Stimulated activated CD8-positive, alpha-beta memory T cell treated with anti-CD3 and anti-CD28 coated beads, Interleukin-7, amount 100 ng/mL, for 4 hours (primary cell): Measurements from ENCODE around the gene RGL2.
"Not testable (repeated sequence)": the region's sequence is repeated elsewhere in the genome, so short reads cannot be mapped to it uniquely, and the experiment has no call there.

Experiments used
- DNase-seq, 2 donors: peaks; one replicate each; pipeline ENCODE4 v3.0.0-alpha.2; 2020; ENCODE audit warnings: low read depth in 2 of 2

RGL2 gene, protein sequence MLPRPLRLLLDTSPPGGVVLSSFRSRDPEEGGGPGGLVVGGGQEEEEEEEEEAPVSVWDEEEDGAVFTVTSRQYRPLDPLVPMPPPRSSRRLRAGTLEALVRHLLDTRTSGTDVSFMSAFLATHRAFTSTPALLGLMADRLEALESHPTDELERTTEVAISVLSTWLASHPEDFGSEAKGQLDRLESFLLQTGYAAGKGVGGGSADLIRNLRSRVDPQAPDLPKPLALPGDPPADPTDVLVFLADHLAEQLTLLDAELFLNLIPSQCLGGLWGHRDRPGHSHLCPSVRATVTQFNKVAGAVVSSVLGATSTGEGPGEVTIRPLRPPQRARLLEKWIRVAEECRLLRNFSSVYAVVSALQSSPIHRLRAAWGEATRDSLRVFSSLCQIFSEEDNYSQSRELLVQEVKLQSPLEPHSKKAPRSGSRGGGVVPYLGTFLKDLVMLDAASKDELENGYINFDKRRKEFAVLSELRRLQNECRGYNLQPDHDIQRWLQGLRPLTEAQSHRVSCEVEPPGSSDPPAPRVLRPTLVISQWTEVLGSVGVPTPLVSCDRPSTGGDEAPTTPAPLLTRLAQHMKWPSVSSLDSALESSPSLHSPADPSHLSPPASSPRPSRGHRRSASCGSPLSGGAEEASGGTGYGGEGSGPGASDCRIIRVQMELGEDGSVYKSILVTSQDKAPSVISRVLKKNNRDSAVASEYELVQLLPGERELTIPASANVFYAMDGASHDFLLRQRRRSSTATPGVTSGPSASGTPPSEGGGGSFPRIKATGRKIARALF

DNA sequence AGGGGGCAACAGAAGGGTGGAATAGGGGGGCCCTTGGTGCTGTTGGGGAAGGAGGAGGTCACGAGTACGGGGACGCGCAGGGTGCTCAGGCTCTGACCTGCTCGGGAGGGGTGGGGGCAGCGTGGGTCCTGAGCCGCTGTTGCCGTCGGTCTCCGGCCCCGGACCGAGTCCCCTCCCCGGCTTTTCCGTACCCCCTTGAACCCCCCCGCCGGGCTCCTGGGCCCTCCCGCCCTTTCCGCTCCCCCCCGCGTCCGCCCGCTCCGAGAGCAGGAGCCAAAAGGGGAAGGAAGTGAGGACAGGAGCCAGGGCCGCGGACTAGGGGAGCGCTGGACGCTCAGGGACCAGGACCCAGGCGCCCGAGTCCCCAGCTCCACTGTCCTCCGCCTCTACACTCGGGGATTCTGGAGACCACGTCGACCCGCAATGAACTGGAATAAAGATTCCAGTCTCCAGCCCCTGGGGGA lies at the start of gene RGL2:
TSS of gene RGL2 (minus strand) at position 170 of the 464 bp plus-strand sequence. CDS start 332 bp downstream, outside the sequence.
- DNase-seq: peak; percentile 33 to 60

DNA sequence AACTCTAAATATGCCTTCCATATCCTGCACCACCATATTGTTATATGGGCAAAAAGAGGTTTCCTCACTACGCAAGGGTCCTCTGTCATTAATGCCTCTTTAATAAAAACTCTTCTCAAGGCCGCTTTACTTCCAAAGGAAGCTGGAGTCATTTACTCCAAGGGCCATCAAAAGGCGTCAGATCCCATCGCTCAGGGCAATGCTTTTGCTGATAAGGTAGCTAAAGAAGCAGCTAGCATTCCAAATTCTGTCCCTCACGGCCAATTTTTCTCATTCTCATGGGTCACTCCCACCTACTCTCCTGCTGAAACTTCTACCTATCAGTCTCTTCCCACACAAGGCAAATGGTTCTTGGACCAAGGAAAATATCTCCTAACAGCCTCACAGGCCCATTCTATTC lies 49.1 kb upstream of the RGL2 start:
- no peak for DNase-seq

DNA sequence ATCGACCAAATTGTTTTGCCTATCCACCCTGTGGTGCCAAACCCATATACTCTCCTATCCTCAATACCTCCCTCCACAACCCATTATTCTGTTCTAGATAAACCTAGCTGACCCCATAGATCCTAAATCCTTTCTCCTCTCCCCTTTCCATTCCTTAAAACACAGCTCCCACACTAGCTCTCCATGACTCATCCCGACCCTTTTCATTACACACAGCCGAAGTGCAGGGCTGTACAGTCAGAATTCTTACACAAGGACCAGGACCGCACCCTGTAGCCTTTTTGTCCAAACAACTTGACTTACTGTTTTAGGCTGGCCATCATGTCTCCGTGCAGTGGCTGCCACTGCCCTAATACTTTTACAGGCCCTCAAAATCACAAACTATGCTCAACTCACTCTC lies 48.2 kb upstream of the RGL2 start:
- not testable (repeated sequence) for DNase-seq

DNA sequence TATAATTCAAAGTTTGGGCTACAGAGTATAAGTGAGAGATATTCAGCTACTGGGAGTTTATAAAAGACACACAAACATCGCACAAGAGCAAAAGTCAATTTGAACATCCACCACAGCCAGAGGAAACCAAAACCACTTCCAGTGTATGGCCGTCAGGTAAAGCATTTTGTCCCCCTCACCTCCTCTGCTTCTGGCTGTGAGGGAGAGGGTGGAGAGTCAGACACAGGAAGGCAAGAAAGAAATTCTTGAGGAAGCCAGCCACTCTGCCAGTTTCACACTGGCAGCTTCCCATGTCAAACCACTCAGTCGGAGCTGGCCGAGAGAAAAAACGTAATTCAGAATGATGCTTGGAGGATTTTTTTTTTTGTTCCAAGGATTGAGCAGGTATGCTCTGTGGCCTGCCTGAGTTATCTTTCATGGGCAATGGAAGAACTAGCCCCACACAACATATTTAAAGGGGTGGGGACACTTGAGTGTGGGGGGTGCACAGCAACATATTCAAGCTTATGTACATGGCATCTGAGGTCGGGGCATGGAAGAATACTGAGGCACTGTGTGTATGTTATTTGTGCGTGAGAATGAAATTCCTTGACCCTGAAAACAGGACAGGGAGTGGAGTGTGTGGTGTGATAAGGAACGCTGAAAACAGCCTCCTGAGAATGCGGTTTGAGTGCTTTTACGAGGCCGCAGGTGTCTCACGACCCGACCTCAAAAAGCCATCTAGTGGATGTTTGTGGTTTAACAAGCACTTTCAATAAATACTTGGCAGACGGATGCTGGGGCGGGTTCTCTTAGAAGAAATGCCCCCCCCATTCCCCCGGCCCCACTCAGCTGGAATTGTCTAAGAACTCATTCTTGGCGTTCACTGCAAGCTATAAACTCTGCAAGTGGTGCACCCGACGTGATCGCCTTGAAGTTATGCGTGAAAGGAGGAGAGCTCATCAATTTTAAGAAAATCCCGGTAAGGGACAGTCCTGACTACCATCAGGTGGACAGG lies 46.3 kb upstream of the RGL2 start:
- peak; percentile 53 to 56 for DNase-seq

DNA sequence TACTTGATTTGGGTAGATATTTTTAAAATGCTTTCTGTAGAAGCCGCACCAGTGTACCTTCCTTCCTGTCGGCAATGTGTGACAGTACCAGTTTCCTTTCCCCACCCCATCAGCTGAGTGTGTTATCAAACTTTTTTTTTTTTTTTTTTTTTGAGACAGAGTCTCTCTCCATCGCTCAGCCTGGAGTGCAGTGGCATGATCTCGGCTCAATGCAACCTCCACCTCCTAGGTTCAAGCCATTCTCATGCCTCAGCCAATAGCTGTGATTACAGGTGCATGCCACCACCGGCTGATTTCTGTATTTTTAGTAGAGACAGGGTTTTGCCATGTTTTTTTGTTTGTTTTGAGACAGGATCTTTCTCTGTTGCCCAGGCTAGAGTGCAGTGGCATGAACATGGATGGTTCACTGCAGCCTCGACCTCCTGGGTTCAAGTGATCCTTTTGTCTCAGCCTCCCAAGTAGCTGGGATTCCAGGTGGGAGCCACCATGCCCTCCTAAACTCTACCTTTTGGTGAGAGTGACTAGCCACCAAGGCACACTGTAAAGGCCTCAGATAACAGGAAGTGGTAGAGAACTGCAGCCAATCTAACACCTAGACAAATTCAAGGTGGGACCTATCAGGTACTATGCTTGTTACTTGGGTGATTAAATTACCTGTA lies 45.3 kb upstream of the RGL2 start:
- DNase-seq: peak; percentile 34 to 48

DNA sequence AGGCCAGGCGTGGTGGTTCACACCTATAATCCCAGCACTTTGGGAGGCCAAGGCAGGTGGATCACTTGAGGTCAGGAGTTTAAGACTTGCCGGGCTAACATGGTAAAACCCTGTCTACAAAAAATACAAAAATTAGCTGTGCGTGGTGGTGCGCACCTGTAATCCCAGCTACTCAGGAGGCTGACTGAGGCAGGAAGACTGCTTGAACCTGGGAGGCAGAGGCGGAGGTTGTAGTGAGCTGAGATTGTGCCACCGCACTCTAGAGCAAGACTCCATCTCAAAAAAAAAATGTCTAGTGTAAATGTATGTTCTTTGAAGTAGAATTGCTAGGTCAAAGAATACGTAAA lies 44.8 kb upstream of the RGL2 start:
- DNase-seq: not testable (repeated sequence)

DNA sequence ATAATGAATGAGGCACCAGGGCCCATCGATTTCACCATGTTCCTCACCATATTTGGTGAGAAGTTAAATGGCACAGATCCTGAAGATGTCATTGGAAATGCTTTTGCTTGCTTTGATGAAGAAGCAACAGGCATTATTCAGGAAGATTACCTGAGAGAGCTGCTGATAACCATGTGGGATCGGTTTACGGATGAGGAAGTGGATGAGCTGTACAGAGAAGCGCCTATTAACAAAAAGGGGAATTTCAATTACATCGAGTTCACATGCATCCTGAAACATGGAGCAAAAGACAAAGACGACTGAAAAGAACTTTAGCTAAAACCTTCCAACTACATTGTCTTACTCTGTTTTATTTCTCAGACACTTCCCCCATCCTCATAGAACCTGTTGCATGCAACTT lies 40.5 kb upstream of the RGL2 start:
- DNase-seq: no peak

DNA sequence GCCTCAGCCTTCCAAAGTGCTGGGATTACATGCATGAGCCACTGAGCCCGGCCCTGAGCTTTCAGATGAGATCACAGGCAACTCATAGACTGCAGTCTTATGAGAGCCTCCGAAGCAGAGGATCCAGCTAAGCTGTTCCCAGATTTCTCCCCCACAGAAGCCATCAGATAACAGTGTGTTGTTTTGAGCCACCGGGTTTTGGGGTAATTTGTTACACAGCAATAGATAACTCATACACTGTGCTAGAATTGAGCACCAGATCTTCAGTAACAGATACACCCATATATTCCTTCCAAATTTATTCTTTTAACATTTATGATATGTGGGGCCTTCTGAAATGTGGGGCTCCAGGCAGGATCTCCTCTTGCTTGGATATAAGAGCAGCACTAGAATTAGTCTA lies 37.8 kb upstream of the RGL2 start:
- no peak for DNase-seq

DNA sequence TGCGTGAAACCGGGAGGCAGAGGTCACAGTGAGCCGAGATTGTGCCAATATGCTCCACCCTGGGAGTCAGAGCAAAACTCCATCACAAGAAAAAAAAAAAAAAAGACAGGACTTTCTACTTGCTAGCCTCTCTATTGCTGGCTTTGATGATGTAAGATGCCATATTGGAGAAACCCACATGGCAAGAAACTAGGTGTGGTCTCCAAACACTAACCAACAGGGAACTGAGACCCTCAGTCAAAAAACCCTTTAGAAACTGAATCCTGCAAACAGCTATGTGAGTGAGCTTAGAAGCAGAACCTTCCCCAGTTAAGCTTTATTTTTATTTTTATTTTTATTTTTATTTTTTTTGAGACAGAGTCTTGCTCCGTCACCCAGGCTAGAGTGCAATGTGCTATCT lies 37.2 kb upstream of the RGL2 start:
- DNase-seq: no peak

DNA sequence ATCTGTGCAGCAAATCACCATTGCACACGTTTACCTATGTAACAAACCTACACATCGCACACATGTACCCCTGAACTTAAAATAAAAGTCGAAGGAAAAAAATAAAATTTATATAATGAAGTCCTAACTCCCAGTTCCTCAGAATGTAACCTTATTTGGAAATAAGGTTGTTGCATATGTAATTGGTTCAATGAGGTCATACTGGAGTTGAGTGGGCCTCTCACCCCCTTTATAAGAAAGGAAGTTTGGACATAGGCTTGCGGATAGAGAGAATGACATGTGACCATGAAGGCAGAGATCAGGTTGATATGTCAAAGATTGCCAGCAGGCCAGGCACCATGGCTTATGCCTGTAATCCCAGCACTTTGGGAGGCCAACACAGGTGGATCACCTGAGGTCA lies 34.9 kb upstream of the RGL2 start:
- no peak for DNase-seq

DNA sequence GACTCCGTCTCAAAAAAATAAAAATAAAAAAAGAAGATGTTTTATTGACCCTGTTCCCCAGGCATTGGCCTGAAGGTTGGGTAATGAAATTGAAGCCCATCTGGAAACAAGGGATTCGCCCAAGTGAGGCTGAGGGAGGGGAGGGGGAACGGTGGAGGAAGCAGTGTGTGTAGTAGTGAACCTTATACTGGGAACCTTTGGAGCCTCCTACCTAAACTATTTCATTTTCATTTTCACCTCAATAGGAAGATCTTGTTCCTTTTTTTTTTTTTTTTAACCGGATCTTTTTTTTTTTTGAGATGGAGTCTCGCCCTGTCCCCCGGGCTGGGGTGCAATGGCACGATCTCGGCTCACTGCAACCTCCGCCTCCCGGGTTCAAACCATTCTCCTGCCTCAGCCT lies 32.0 kb upstream of the RGL2 start:
- DNase-seq: no peak

DNA sequence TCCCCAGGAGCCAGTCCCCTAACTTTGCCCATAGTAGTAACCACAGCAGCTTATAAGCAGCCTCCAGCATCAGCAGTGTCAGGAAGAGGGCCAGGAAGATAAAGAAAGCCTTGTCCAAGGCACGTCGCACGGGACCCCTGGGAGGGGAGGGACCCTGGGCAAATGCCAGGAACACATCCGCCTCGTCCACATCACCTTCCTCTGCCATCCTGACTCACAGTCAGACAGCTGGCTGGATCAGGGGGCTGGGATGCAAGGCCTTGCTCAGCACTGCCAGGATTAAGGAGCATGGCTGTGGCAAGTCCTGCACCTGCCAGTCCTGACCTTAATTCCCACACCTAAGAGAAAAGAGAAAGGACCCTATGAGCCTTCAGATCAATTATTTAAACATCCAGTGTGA lies 30.3 kb upstream of the RGL2 start:
- DNase-seq: no peak

DNA sequence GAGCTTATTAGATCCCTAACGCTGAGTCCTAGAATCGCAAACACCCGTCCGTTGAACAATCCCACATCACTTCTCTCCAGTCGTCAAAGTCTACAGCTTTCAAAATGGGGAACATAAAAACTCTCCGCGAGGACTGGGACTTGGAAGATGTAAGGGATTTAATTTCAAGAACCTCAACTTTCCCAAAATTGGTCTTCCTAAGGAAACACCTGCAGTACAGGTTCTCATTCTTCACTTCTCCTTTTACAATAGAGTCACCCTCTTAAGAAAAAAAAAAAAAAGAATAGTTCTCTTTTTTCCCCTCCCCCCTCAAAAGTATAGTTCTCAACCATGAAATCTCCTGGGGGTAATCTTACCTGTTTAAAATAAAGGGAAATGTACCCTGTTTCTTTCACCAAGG lies 25.4 kb upstream of the RGL2 start:
- no peak for DNase-seq

DNA sequence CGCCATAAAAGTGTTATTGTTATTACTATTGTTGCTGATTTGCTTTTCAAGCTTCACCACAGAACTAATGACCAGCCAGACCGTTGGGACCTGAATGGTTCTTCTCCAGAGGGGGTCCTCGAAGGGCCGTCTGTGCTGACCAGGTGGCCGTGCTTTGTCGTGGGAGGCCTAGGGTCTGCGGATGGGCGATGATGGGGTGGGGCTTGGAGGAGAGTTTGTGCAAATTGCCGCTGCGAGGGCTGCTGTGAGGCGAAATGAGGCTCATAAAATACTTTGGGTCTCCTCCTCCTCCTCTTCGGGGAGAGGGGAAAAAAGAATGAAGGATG lies 24.8 kb upstream of the RGL2 start:
- DNase-seq: no peak

DNA sequence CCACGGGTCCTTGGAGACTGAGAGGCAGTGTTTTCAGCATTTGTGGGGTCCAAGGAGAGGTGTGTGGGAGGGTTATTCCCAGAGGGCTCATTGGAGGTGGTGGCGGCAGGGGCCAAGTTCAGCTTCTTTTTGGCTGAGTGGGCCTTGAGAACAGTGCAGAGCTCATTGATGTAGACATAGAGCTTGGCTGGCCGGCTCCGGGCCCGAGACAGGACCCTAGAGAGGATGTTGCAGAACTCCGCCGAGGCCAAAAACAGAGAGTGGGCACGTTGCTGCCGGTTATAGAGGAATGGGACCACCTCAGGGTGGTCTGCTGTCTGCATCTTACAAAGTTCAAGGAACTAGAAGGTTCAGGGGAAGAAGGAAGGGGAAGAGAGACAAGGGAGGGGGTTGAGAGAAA lies 22.5 kb upstream of the RGL2 start:
- no peak for DNase-seq

DNA sequence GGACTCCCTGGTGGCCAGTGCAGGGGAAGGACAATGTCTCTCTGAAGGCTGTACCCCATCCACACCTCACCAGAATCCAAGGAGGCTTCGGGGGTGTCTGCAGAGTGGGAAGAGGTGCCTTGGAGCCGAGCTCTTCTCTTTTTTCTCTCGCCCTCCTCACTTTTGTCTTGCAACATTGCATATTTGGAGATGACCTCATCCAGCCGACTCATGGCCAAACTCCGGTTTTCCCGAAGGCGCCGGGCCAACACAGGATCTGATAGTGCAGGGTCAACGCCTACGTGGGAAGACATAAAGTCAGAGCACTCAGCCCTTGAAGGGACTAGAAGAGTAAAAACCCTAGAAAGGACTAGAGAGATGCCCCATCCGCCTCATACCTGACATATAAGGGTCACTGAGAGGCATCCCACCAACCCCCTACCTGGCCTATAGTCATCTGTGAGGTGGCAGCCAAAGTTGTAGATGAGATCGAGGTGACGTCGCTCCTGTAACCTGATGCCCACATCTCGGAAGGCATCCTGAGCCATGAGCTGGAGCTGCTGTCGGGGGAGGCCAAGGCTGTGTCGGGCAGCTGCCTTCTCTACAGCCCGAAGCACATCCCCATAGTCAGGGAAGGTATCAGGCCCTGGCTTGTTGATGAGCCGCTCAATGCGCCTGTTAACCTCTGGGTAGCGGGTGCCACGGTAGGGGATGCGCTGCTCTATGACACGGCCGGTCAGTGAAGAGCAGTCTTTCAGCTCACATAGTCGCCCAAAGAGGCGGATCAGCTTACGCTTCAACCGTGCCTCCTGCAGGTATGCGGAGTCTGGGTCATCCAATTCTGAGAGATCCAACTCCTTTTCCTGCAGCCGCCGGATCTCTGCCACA lies 21.8 kb upstream of the RGL2 start:
- no peak for DNase-seq

DNA sequence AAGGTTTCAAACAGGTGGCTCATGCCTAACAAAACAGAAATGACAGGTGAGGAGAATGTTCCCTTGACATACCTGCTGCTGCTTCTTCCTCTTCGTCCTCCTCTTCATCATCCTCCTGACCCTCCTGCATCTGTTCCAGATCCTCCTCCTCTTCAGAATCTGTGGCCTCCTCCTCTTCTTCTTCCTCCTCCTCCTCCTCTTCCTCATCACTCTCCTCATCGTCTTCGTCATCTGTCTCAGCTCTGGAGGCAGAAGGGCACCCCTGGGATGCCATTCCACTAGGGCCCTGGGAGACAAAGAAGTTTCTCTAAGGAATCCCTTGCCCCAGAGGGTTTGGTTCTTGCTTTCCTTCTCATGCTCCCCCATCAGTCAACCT lies 21.2 kb upstream of the RGL2 start:
- DNase-seq: no peak

DNA sequence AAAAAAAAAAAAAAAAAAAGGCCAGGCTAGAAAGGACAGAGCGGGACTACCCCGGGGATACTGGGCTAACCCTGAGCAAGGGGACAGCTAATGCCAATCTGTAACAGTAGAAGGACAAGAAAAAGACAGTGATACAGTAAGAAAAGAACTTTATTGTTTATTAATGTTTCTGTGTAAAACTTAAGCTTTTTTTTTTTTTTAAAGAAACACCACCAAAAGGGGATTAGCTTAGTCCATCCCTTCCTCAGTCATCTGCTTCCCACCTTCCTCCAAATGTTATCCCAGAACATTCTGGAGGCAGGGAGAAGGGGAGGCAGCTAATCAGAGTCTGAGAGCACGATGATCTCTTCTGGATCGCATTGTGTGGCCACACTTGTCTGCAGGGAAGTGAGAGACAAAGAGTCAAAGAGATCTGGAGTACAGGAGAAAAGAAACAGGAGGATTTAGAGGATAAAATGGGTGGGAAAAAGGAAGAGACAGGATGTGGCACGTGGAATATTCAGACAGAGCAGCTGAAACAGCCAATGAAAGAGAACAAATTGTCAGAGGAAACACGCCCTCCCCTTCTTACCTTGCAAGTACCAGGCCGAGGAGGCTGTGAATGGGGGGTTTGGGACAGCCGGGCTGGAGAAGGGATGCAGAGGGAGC lies 19.8 kb upstream of the RGL2 start:
- DNase-seq: no peak

DNA sequence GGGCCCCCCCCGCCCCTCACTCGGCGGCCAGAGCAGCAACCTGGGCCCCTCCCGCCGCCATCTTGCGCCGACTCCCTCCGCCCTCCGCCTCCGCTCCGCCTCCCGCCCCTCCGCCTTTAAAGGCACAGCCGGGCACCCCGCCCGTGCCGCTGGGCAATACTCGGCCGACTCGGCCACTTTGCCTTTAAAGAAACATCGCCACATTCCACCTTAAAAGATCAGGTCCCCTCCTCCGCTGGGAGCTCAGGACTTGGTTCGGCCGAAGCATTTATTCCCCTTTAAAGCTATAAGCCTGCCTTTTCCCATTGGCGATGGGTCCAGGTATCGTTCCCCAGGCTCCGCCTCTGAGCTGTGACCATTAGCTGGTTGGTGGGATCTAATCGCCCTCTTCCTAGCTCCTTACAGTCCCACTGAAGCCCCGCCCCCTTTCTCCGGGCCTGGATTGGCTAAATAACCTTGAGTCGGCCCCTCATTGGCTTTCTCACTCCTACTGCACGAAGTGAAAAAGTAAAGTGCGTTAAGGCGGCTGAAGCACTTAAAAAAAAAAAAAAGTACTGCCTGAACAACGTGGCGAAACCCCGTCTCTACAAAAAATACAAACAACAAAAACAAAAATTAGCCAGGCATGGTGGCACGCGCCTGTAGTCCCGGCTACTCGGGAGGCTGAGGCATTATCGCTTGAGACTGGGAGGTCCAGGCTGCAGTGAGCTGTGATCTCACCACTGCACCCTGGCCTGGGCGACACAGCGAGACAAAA lies 19.1 kb upstream of the RGL2 start, which contains the start of gene ZBTB22:
TSS of gene ZBTB22 (minus strand) at position 76 of the 757 bp plus-strand sequence. CDS start 828 bp downstream, outside the sequence.
- DNase-seq: peak; percentile 92

DNA sequence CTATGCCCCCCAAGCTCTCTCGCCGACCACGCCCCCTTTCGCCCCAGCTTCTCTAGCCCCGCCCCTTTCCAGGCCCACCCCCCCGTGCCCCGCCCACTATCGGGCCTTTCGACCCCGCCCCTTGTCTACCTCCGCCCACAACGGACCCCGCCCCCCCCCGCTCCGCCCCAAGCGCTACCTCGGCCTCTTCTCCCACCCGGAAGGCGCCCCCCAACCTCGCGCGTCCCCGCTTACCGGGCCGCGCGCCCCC lies 18.6 kb upstream of the RGL2 start:
- DNase-seq: no peak
